CD1c-positive myeloid dendritic cell (primary cell): ENCODE measurements around the gene COQ10B.

Source experiments
- DNase-seq: peaks from one replicate; pipeline ENCODE4 v3.0.0-alpha.2; 2016; ENCODE audit errors: extremely low spot score

Gene COQ10B

DNA sequence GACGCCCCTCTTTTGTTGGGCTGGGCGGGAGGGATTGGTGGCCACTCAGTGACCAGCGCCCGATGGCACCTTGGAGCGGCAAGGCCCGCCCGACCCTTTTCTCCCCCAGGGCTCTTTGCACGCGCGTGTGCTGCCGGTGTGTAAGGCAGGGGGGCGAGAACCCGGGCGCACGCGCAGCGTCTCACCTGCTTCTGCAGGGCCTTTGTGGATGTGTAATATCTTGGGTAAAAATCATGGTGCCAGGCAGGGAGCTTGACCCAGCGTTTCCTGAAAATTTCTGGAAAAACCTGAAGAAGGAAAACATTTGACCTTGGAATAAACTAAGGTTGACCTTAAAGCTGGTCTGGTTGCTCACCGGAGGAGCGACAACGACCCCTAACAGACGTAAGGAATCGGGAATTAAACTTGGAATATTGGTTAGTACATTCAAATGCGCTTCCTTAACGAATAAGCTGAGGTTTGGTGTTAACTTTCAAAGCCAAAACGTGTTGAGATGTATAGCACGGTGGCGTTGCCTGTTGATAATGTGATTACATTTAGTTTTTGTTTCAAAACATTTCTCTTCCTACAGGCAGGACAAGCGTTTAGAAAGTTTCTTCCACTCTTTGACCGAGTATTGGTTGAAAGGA lies 47.3 kb downstream of the COQ10B start:
- DNase-seq = peak; percentile 27

DNA sequence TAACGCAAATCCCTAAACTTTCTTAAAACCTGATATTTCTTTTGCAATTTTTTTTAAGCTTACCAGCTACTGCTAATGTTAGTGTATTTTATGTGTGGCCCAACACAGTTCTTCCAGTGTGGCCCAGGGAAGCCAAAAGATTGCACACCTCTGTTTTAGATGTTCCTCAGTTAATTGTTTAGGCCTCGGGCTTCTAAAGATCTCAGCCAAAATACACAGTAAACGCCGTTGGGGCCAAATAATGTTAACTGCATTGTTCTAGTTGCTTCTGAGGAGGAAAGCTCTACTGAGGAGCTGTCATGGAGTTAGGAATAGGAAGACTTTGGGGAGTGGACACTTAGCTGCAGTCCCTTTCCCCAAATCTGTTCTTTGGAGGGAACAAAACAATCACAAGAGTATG lies 48.8 kb downstream of the COQ10B start:
- no peak for DNase-seq

DNA sequence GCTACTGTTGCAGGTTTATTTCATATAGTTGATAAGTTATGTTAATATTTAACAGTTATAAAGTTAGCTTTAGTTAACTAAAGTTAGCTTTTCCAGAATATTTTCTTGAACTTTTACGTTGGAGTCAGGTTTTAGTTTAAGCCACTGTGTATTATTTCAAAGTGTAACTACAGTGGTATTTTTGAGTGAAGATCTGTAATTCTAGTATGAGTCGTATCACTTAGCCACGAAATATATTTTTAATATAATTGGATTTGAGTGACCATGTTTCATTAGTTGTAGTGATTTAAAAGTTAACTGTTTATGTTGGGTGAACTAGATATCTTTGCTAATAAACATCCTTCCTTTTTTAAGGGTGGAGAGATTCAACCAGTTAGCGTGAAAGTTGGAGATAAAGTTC lies 49.3 kb downstream of the COQ10B start:
- no peak for DNase-seq

DNA sequence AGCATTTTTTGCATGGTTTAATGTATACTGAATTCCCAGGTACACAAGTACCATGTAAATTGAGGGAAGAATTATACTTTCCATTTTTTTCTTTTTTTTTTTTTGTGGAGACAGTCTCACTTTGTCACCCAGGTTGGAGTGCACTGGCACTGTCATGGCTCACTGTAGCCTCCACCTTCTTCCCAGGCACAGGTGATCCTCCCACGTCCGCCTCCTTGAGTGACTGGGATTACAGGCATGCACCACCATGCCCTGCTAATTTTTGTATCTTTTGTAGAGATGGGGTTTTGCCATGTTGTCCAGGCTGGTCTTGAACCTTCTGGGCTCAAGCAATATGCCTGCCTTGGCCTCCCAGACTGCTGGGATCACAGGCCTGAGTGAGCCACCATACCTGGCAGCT lies 50.6 kb downstream of the COQ10B start:
- DNase-seq = no peak

DNA sequence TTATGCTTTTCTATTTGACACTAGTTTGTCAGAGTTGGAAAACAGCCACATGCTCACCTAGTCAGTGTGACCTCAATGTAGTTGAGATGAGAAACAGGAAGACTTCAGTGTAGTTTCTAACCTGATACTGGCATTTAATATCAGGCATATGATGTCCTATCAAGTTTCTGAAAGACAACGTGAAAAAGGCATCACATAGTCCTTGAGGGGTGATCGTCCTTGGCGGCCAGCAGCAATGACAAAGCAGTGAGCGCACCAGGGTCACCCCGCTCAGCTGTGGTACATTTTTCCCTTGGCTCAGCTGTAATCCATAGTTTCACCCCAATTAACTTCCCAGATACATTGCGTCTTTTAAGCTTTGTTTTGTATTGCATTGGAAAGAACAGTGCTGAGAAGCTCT lies 51.2 kb downstream of the COQ10B start:
- no peak for DNase-seq

DNA sequence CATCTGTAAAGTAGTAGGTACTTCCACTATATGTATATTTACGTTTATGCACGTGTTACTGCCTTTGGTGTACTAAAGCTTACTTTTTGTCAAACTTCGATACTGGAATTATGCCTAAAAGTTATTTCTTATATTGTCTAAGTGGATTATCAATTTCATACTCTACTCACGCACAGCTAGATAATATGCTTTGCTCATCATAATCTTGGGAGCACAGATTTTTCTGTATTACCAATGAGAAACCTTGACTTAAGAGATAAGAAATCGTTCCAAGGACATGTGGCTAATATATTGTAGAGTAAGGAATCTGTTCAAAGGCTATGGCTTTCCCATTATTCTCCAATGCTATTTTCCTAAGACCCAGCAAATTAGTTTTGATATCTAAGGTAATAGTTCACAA lies 53.3 kb downstream of the COQ10B start:
- DNase-seq = no peak

DNA sequence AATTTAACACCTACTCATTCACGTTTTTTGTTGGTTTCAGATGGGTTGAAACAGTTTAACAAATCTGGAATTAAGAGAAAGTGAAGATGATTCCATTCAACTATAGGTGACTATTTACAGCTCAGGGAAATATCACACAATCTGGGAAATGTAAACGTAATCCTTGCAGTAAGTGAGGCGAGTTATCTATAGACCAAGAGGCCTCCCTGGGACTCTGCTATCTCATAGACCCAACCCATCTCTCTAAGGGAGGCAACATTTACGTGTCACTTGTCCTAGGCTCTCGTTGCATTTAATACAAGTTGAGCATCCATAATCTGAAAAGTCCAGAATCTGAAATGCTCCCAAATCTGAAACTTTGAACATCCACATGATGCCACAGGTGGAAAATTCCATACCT lies 60.6 kb downstream of the COQ10B start:
- no peak for DNase-seq

DNA sequence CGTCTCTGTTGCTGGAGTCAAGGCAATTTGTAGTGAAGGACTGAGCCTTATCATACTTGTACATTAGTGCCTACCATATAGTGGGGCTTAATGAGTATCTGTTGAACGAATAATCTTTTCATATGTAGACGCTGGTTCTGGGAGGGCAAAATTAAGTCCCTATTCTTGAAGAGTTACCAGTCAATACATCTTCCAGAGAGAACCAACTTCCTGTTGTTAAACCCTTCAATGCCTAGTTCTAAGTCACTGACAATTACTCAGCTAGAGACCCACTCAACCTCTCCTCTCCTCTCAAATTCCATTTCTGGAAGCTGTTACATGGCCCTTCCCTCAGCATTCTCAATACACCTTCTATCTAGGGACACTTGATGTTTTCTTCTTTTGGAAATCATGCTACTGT lies 61.4 kb downstream of the COQ10B start:
- peak; percentile 21 for DNase-seq

DNA sequence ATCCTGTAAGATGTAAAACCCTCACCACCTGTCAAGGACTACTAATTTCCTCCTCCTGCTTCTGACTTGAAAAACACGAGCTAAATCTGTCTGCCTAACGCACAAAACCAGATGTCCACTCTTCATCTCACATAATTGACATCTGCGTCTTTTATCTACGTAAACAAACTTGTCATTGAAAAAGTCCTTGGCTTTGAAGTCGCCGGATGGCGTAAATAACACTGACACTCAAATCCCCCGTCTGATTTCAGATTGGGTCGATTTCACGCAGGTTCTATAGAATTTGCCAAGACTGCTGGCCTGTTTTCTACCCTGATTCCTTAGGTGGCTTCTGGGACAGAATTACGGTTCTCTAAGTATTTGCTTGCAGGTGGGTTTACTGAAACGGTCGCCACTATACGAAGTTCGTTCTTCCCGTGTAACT lies 62.0 kb downstream of the COQ10B start:
- DNase-seq = peak; percentile 40

DNA sequence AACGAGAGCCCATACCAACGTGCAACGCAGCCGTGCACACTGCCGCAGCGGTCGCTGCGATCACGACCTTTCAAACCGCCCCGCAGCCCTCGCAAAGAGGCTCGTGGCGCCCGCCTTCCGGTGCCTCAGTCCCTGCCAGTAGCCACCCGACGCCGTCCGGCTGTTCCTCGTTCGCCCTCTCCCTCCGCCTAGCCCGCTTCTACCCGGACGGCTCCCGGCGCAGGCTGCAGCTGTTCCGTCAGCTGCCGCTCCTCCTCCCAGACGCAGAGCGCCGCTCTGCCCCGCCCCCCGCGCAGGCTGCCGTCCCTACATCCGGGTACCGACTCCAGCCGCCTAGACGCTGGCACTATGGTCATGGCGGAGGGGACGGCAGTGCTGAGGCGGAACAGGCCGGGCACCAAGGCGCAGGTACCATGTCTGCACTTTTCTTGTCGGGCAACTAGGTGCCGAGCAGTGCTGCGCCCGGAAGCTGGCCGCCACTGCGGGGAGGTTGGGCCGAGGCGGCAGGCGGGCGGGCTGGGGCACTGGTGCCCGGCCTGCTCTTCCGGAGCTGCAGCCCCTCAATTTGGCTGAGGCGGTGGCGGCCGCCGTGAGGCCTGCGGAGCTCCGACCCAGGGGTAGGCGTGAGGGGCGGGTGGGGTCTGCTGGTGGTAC lies 62.5 kb downstream of the COQ10B start, which contains the start of gene MOB4:
Gene MOB4, plus strand, starts transcription at position 328 of the 654 bp plus-strand sequence. Its CDS starts 21 bp downstream, at position 349.
- peak; percentile 98 for DNase-seq

DNA sequence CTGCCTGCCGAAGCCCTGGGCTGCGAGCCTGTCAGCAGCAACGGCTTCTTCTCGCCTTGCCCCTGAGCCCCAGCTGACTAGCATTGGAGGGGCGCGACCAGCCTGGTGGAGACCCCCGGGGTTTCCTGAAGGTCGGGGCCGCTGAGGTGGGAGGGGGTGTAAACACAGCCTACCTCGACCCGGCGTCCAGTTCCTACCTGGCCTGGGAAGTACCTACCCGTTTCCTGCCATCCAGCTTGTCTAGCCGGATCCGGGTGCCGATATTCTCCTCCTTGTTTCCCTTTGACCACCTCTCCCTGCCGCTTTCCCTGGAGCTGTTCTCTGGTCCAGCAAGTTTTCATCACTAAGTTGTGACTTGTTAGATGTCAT lies 63.0 kb downstream of the COQ10B start:
- DNase-seq = peak; percentile 15

DNA sequence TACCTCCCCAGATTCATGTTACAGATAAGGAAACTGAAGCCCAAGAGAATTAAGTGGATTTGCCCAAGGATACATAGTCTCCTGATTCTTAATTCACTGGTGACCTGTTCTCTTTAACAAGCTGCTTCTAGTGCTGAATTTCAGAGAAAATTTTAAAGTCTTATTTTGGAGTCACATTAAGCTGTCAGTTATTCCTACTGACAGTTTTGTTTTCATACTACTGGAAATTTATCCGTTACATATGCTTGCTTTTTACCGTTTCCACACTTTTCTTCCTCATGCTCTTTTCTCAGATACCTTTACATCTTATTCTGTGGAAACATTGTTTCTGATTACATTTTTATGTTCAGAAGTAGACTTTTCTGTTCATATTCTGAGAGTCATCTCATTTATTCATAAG lies 63.8 kb downstream of the COQ10B start:
- DNase-seq = no peak
